Right ventricle myocardium superior (tissue), 1 donor: ENCODE measurements around the gene SLC36A3. TPM values are rescaled to one million over a fixed set of nuclear protein-coding genes. Genes with fewer than 3 reads are reported as not detected.
A peak's percentile ranks its signal among the peaks of the same experiment; 100 is the strongest.
"Not testable (repeated sequence)": the region's sequence is repeated elsewhere in the genome, so short reads cannot be mapped to it uniquely, and the experiment has no call there.

Source experiments
- ATAC-seq: fragments of 200-7000 bp; cut with Tn5 transposase; one replicate; pipeline ENCODE4 v1.9.1; 2020; ENCODE audit warnings: mild to moderate bottlenecking; ENCODE audit not compliant: poor library complexity
- DNase-seq: peaks from one replicate; pipeline ENCODE4 v3.0.0-alpha.2; 2020
- intact Hi-C: fragments of 100-400 bp; cut with DNase I; formaldehyde crosslinking; loops from one replicate; pipeline ENCODE4 v1.11.2; 2022
- total RNA-seq: library from RNA; stranded (reverse); fragmentation: NEBNext Ultra II Directional; extraction: Animal tissue kit (Norgen Biotek cat#: 25700); gene quantifications from one replicate; pipeline ENCODE4 v1.2.1, GENCODE V29; 2021
- donor health status: DM: no; HTN: yes; CAD: no; lungs with severe emphysema.

SLC36A3 gene
- total RNA-seq, 1 donor from 2014 or later = not detected

DNA sequence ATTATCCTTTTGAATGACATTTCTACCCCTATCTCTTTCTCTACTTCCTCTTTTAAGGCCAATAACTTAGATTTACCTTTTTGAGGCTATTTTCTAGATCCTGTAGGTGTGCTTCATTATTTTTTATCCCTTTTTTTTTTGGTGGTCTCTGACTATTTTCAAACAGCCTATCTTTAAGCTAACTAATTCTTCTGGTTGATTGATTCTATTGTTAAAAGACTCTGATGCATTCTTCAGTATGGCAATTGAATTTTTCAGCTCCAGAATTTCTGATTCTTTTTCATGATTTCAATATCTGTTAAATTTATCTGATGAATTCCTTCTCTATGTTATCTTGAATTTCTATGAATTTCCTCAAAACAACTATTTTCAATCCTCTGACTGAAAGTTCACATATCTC, 7.4 kb upstream of the SLC36A3 start:
- no peak for DNase-seq
- no peak for ATAC-seq
- intact Hi-C loops = no loop called here

DNA sequence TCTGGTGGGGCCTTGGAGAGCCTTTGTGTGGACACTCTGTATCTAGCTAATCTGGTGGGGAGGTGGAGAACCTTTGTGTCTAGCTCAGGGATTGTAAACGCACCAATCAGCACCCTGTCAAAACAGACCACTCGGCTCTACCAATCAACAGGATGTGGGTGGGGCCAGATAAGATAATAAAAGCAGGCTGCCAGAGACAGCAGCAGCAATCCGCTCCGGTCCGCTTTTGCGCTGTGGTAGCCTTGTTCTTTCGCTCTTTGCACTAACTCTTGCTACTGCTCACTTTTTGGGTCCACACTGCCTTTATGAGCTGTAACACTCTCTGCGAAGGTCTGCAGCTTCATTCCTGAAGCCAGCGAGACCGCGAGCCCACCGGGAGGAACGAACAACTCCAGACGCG, 6.3 kb upstream of the SLC36A3 start:
- intact Hi-C loops, ATAC-seq: not testable (repeated sequence)

DNA sequence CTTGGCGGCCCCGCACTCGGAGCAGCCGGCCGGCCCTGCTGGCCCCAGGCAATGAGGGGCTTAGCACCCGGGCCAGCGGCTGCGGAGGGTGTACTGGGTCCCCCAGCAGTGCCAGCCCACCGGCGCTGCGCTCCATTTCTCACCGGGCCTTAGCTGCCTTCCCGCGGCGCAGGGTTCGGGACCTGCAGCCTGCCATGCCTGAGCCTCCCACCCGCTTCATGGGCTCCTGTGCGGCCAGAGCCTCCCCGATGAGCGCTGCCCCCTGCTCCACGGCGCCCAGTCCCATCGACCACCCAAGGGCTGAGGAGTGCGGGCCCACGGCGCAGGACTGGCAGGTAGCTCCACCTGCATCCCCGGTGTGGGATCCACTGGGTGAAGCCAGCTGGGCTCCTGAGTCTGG, 5.7 kb upstream of the SLC36A3 start:
- intact Hi-C loops, DNase-seq, ATAC-seq: not testable (repeated sequence)

More for the DNA sequence above, 6.3 kb upstream of the SLC36A3 start:
- not testable (repeated sequence) for DNase-seq

DNA sequence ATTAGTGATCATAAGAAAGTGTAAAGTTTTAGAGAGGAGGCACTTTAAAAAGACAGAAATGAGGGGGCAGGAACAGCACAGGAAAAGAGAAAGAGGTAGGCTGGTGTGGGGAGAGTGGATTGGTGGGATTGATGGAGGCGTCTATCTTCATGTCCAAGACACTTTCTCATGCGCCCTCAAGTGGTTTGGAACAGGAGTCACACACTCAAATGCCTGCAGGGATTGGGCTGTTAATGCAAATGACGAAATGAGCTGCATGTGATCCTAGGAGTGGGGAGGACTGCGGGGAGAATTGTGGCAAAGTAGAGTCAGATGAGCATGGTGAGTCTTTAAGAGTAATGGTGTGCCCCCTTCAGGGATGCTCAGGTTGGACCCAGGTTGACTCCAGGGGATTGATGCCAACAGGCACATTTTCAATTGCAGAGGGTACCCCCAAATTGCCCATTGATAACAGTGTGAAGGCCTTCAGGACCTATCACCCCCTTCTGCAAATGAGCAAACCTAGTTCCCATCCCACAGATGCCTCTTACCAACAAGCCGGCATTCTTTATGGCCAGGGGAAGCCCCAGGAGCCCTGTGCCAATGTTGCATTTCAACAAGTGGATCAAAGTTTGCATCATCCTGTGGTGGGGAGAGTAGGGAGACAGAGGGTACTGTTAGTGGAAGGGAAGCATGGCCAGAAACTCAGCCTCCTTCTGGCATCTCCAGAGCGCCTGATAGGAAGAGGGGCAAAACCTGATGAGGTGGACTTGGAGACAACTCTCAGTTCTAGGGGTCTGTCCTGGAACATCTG, 5.3 kb downstream of the SLC36A3 start:
- intact Hi-C loops = no loop called here
- no peak for ATAC-seq
- DNase-seq = no peak

DNA sequence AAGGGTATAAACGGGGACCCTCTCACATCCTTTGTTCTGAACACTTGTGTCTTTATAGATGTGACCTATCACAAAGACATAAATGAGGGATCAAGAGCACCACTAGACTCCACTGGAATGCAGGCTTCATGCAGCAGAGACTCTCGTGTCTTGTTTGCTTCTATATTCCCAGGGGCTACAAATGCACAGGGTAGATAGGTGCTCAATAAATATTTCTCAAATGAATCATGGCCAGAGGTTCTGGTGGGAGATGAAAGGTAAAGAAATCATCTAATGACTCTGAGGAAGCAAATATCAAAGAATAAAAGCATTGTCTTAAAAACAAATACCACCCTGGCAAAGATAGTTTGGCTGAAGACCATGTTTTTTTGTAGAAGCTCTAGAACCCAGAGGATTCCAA, 6.6 kb downstream of the SLC36A3 start:
- DNase-seq (no peak), ATAC-seq (no peak)
- intact Hi-C loops = no loop called here

DNA sequence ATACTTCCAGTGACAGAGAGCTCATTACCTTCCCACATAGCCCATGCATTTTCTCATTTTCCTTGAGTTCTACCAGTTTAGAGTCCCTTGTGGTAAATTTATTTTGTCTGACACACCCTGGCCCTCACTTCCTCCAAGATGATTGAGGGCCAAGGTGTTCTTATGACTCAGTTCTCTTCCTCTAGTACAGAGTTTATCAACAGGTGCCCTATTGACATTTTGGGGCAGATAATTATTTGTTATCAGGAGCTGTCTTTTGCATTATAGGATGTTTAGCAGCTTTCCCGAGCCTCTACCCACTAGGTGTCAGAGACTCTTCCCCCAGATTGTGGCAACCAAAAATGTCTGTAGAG, 7.1 kb downstream of the SLC36A3 start:
- ATAC-seq (no peak), DNase-seq (no peak)
- intact Hi-C loops = no loop called here

DNA sequence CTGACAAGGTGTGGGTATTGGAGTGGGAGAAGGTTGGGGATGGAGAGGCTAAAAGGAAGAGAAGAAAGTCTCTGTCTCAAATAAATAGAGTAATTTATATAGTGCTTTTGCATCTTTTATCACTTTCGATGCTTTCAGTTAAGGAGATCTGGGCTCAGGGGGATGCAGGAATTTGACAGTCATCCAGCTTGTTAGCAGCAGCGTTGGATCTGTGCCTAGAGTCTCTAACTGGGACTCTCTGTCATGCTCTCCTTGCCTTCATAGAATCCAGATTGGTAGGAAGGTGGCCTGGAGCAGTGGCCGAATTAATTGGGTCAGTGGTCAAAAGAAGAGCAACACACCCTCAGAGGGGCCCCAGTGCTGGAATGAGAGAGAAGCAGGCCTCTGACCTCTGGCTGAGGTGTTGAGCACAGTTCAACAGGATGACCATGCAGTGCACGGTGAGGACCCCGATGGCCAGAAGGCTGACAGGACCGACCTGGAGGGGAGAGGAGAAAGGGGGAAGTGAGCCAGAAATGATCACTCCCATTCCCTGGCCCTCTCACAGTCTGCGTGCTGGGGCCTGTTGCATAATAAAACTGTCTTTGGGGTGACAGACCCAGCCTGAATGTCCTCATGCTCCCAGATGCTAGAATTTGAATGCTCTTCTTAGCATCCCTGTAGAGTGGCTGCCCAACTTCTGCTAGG, 7.6 kb downstream of the SLC36A3 start:
- intact Hi-C loops = no loop called here
- ATAC-seq = peak; percentile 27
- no peak for DNase-seq

DNA sequence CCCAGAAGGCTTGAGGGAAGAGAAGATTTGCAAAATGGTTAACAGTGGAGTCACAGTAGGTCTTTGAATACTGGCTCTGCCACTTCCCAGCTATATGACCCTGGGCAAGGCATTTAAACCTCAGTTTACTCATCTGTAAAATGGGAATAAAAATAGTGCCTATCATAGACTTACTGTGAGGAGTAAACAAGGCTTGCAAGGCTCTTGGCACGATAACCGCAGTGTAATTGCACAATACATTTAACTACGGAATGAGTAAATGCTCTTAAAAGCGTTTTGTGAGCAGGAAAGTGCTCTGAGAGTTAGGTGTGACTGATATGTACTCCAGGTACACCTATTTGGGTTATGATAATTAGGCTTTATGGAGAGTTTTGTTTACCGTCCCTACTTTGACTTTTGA, 8.4 kb downstream of the SLC36A3 start:
- intact Hi-C loops = no loop called here
- ATAC-seq = no peak
- no peak for DNase-seq

DNA sequence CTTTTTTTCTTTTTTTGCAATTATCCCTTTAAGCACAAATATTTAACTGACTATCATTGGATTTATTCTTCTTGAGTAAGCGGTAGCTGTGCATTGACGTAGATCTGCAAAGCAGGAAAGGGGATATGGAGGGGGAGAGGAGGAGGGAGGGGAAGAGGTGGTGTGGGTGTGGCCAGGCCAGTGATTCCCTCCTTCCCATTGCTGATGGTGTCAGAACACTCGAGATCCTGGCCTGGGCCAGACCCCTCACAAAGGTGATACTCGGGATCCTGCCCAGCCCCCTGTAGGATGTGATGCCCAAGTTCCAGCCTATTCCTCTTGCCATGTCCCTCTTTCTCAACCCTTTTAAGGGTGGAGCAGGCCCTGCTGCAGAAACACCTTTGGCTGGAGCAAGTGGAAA, 9.9 kb downstream of the SLC36A3 start:
- intact Hi-C loops = no loop called here
- no peak for DNase-seq
- ATAC-seq = no peak

DNA sequence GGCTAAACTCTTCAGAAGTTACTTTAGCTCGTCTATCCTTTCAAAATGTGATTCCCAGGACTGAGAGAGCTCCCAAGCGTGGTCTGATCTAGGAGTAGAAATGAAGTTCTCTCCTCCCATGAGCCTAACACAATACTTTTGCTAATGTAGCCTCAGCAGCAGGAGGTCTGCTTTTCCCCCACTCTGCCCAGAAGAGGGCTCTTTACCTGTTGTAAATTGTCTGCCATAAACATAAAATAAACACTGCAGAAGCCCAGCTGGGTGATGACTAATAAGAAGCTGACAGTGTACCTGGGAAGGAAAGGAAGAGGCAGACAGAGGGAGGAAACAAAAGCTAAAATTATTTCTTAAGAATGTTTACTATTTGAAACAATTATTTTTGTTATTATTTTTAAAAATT, 15.4 kb downstream of the SLC36A3 start:
- DNase-seq (no peak), ATAC-seq (no peak)
- intact Hi-C loops = no loop called here

DNA sequence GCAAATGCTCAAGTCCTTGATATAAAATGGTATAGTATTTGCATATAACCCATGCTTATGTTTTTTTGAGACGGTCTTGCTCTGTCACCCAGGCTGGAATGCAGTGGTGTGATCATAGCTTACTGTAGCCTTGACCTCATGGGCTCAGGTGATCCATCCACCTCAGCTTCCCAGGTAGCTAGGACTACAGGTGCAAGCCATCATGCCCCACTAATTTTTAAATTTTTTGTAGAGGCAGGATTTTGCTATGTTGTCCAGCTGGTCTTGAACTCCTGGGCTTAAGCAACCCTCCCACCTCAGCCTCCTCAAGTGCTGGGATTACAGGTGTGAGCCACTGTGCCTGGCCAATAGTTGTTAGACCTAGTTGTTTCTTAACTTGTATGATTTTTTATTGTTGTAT, 17.3 kb downstream of the SLC36A3 start:
- no peak for DNase-seq
- no peak for ATAC-seq
- intact Hi-C loops = no loop called here

DNA sequence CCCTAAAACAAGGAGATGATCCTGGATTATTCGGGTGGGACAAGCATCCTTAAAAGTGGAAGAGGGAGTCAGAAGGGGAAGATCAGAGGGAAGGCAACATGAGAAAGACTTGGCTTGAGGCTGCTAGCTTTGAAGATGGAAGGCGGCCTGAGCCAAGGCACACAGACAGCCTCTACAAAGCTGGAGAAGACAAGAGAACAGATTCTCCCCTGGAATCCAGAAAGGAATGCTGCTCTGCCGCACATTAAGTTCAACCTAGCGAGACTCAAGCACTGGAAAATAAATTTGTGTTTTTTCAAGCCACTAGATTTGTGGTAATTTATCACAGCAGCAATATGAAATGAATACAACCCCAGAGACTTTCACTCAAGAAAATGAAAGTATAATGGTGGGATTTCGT, 17.9 kb downstream of the SLC36A3 start:
- ATAC-seq (no peak), DNase-seq (no peak)
- intact Hi-C loops = no loop called here

DNA sequence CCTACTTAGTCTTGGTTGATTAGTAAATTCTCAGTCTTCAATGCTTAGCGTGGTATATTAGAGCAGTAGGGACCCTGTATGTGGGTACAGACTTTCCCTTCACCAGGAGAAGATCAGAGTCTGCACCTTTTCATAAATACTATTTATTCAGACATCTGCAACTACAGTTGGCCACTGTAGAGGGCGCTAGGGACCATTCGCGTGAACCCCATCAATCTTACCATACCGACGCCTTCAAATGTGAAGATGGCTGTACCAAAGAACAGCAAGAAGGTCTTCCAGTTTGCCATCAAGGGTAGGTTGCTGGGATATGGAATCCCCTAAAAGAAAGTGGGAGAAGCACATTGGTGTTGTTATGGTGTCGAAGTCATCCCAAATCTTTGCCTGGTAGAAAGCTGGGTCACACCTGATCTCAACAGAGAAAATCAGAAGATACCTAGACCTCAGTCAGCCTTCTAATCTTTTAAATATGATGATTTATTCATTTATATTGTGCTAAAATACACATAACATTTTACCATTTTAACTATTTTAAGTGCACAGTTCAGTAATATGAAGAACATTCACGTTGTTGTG, 19.1 kb downstream of the SLC36A3 start:
- DNase-seq = no peak
- intact Hi-C loops = no loop called here
- no peak for ATAC-seq

DNA sequence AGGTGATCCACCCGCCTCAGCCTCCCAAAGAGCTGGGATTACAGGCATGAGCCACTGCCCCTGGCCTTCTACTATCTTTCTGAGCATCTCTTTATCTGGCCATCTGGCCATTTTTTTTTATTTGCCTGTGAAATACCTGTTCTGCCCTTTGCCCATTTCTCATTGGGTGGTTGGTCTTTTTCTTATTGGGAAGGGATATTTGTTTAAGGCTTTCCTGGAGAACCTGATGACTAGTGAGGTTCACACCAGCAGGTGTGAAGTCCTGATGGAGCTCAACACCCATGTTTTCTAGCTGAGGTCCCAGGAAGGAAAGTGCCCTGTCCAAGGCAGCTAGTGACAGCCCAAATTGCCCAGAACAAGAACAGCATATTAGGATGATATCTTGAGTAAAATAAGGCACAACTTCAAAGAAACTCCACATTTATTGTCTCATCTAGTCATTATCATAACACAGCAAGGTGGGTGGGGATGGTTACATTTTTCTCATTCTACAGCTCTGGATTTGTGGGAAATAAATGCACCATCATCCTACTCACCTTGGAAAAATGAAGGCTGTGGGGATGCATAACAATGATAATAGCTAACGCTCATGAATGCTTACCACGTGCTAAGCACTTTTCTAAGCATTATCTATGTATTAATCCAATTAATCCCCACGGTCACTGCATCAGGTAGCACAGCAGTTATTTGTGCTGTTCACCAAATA, 20.3 kb downstream of the SLC36A3 start:
- DNase-seq (no peak), ATAC-seq (no peak)
- intact Hi-C loops = no loop called here

DNA sequence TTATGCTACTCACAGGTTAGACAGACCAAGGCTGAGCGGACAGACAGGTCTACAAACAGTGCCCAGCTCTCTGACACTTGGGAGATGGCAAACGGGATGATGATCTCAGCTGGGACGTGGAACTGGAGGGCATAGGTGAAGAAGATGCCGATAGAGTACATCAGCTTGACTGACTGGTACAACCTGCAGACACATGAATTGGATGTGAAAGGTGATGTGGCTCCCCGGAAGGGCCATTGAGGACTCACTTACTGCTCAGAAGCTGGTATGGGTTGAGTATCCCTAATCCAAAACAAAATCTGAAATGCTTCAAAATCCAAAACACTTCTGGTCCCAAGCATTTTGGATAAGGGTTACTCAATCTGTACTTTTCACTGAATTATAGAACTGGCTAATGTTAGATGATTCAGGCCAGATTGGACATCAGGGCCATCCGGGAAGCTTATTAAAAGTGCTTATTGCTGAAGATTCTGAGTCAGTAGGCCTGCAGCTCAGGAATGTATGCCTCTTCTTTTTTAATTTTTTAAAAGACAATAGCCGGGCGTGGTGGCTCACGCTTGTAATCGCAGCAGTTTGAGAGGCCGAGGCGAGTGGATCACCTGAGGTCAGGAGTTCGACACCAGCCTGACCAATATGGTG, 22.4 kb downstream of the SLC36A3 start:
- no peak for DNase-seq
- ATAC-seq = no peak
- intact Hi-C loops = no loop called here

DNA sequence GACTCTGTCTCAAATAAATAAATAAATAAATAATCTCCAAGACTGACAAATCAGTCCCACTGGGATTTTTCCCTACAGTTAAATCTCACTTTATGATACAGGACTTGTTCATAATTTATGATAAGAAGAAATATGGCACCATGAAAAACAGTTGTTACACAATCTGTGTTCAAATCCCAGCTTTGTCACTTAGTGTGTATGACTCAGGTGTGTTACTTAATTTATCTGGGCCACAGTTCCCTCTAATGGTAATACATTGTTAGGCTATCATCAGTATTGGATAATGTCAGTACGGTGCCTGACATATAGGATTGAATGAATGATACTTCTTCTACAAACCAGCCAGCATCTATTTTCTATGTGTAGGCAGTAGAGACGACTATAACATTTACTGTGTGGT, 23.1 kb downstream of the SLC36A3 start:
- no peak for ATAC-seq
- intact Hi-C loops = no loop called here
- DNase-seq = no peak

DNA sequence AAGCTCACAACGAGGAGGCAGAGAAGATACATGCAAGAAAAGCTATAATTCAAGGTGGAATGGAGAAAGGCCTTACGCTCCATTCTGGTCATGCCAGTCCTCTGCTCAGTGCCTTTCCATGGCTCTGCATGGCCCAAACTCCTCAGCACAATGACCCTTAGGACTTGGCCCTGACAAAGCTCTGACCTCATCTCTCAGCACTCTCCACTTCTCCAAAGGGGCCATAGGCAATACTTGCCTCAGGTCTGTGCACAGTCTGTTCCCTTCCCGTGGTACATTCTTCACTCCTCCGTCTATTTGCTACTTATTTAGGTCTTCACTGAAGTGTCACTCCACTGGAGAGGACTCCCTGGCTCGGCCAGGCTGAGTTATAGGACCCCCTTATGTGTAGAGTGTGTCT, 24.7 kb downstream of the SLC36A3 start:
- no peak for DNase-seq
- no peak for ATAC-seq
- intact Hi-C loops = no loop called here

DNA sequence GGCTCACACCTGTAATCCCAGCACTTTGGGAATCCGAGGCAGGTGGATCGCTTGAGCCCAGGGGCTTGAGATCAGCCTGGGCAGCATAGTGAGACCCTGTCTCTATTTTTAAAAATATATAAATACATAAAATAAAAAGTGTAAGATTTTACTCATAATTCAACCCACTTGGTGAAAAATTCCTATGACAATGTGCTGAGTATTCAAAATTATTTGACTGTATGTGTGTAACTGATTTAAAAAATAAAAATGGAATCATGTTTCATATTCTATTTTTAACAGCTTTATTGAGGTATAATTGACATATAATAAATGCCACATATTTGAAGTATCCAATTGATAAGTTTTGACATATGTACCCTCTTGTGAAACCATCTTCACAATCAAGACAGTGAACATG, 27.8 kb downstream of the SLC36A3 start:
- intact Hi-C loops = no loop called here
- ATAC-seq = no peak
- DNase-seq = no peak

DNA sequence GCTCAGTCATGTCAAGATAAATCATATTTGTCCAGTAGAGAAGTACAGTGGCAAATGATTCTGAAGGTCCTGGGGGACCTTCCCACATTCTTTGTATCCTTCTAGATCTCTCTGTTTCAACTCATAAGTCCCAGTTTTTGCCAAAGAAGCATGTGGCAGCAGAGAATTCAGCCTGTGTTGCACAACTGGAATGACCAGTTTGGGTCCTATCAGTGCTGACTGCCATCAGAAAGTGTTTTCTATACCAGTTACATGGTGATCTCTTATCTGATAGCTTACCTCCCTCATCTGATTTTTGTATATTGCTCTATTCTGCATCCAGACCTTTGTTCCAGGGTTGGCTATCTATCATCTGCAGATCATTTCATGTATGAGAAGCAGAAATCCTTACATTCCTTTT, 28.9 kb downstream of the SLC36A3 start:
- no peak for ATAC-seq
- no peak for DNase-seq
- intact Hi-C loops = no loop called here
